Skeletal muscle tissue (tissue), 4 donors: Measurements from ENCODE around the gene RBM8A. TPM values are rescaled to one million over a fixed set of nuclear protein-coding genes. Genes with fewer than 3 reads are reported as not detected.

Source experiments
- H3K27ac ChIP-seq: one replicate; pipeline ENCODE4 v1.7.0; 2013; ENCODE audit warnings: mild to moderate bottlenecking, low read depth, low read length, inconsistent platforms
- H3K27me3 ChIP-seq, 3 donors: one replicate each; pipeline ENCODE4 v1.7.0; 2013; ENCODE audit warnings: low read length in 3 of 3; ENCODE audit not compliant: control insufficient read depth in 3 of 3, insufficient read depth in 3 of 3
- H3K36me3 ChIP-seq, 3 donors: one replicate each; pipeline ENCODE4 v1.7.0; 2013; ENCODE audit warnings: low read length in 3 of 3; ENCODE audit not compliant: control insufficient read depth in 3 of 3, insufficient read depth in 3 of 3
- H3K4me1 ChIP-seq, 3 donors: one replicate each; pipeline ENCODE4 v1.7.0; 2013; ENCODE audit warnings: low read length in 3 of 3, mild to moderate bottlenecking in 3 of 3; ENCODE audit not compliant: control insufficient read depth in 3 of 3, insufficient read depth in 3 of 3
- H3K4me3 ChIP-seq, 3 donors: one replicate each; pipeline ENCODE4 v1.7.0; 2013; ENCODE audit warnings: low read length in 3 of 3
- H3K9ac ChIP-seq, 3 donors: one replicate each; pipeline ENCODE4 v1.7.0; 2013; ENCODE audit warnings: low read length in 3 of 3, mild to moderate bottlenecking in 3 of 3, moderate library complexity in 2 of 3, low read depth in 1 of 3
- H3K9me3 ChIP-seq, 3 donors: one replicate each; pipeline ENCODE4 v1.7.0; 2013; ENCODE audit warnings: low read length in 3 of 3; ENCODE audit not compliant: control insufficient read depth in 3 of 3
- total RNA-seq: library from RNA; depleted of rRNA; stranded (reverse); fragments of >200 nt; gene quantifications from one replicate; pipeline ENCODE4 v1.2.3, GENCODE V29; 2014
- donor health status: Osteomylitis.

RBM8A gene
- total RNA-seq, 1 donor from 2014 or later, result 36.5 TPM

DNA sequence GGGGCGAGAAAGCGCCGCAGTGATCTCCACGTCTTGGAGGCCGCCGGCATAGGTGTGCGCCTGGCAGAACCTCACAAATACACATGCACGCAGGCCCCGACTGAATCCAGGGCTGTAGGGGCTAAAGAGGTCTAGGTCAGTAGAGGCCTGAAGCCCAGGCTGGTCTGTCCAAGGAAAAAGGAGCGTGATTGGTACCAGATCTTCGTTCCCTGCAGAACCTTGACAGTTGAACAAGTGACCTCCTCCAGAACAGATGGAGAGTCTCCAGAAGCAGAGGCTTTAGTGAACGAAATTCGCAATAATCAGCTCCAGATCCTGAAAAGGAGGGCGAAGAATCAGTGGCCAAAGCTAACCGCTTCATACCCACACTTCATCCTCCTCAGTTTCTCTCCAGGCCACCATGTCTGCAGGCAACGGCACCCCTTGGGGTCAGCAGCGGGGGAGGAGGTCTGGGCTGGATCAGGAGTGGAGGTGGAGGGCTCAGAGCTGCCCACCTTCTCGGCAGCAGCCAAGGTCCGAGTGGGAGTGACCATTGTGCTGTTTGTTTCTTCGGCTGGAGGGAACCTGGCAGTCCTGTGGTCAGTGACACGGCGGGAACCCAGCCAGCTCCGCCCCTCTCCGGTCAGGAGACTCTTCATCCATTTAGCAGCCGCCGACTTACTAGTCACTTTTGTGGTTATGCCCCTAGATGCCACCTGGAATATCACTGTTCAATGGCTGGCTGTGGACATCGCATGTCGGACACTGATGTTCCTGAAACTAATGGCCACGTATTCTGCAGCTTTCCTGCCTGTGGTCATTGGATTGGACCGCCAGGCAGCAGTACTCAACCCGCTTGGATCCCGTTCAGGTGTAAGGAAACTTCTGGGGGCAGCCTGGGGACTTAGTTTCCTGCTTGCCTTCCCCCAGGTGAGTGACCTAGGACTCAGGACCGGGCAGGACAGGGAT, 8.0 kb downstream of the RBM8A start:
- peak overlapping the region; percentile 90 to 97 (median 96) for H3K9ac ChIP-seq
- H3K36me3 ChIP-seq, result peaks cover 12 to 23% (median 19%) of the 10 kb centered on the region in 3 donors
- peak overlapping the region; percentile 98 to 99 (median 99) for H3K4me3 ChIP-seq
- no peaks in the 10 kb centered on the region for H3K9me3 ChIP-seq
- no peaks in the 10 kb centered on the region for H3K27me3 ChIP-seq
- H3K4me1 ChIP-seq, result peaks cover 26 to 28% (median 27%) of the 10 kb centered on the region in 3 donors
- H3K27ac ChIP-seq, result peak overlapping the region; percentile 92

- peak within 1 kb of the TSS; percentile 92 for H3K27ac ChIP-seq
- no peaks in the 10 kb centered on the region for H3K27me3 ChIP-seq
- H3K4me1 ChIP-seq, result peaks cover 26 to 28% (median 27%) of the 10 kb centered on the region in 3 donors
- peak within 1 kb of the TSS; percentile 90 to 97 (median 96) for H3K9ac ChIP-seq
- H3K4me3 ChIP-seq, result peak within 1 kb of the TSS; percentile 98 to 99 (median 99)
- H3K36me3 ChIP-seq, result peaks cover 11 to 19% (median 15%) of the 10 kb centered on the region in 3 donors
- H3K9me3 ChIP-seq, result no peaks in the 10 kb centered on the region
Observed at GRCh38 chr1:145918144-145918991, 8.9 kb downstream of the RBM8A start, which contains the start of gene PEX11B. Gene PEX11B (minus strand): TSS chr1:145918717. CDS start chr1:145918688, 29 bp downstream.

GRCh38 chr1:145917595-145917994, 9.7 kb downstream of the RBM8A start:
- H3K9ac ChIP-seq, result peak overlapping the region; percentile 90 to 97 (median 96)
- peaks cover 11 to 19% (median 13%) of the 10 kb centered on the region in 3 donors for H3K36me3 ChIP-seq
- H3K4me1 ChIP-seq, result peaks cover 26 to 28% (median 27%) of the 10 kb centered on the region in 3 donors
- no peaks in the 10 kb centered on the region for H3K27me3 ChIP-seq
- no peaks in the 10 kb centered on the region for H3K9me3 ChIP-seq
- H3K27ac ChIP-seq, result peak overlapping the region; percentile 92
- H3K4me3 ChIP-seq, result peak overlapping the region; percentile 98 to 99 (median 99)

DNA sequence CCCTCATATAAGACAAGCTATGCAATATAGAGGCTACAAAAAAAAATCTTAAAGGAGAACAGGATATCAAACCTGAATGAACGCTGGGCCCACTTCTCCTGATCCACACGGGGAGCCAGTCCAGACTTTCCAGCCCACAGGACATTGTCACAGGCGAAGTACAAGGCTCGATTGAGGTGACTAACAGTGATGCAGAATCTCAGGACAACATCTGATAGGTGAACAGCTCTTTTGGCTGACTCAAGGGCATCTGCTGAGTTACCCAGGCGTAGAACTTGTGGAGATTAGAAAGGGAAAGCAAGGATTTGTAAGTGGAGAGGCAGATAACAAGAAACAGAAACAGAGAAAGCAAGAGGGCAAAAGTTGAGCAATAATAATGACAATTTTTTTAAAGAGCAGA, 10.5 kb downstream of the RBM8A start:
- H3K4me1 ChIP-seq, result peaks cover 26 to 28% (median 27%) of the 10 kb centered on the region in 3 donors
- no peak overlapping the region for H3K27ac ChIP-seq
- peaks cover 16 to 27% (median 21%) of the 10 kb centered on the region in 3 donors for H3K36me3 ChIP-seq
- no peaks in the 10 kb centered on the region for H3K9me3 ChIP-seq
- no peak overlapping the region for H3K4me3 ChIP-seq
- peak overlapping the region in 1 of 3 donors; percentile 28 for H3K9ac ChIP-seq
- H3K27me3 ChIP-seq, result no peaks in the 10 kb centered on the region

GRCh38 chr1:145912128-145912641, 15.1 kb downstream of the RBM8A start:
- no peak overlapping the region for H3K9ac ChIP-seq
- H3K36me3 ChIP-seq, result peaks cover 22 to 38% (median 33%) of the 10 kb centered on the region in 3 donors
- H3K27me3 ChIP-seq, result no peaks in the 10 kb centered on the region
- no peaks in the 10 kb centered on the region for H3K9me3 ChIP-seq
- H3K27ac ChIP-seq, result no peak overlapping the region
- no peak overlapping the region for H3K4me3 ChIP-seq
- peaks cover 4 to 11% (median 5%) of the 10 kb centered on the region in 3 donors for H3K4me1 ChIP-seq

GRCh38 chr1:145908653-145909052, 18.6 kb downstream of the RBM8A start:
- H3K36me3 ChIP-seq, result peaks cover 14 to 19% (median 19%) of the 10 kb centered on the region in 3 donors
- H3K4me3 ChIP-seq, result no peak overlapping the region
- no peak overlapping the region for H3K27ac ChIP-seq
- H3K4me1 ChIP-seq, result peaks cover 0 to 8% (median 5%) of the 10 kb centered on the region in 3 donors
- peak overlapping the region in 1 of 3 donors; percentile 19 for H3K9ac ChIP-seq
- H3K9me3 ChIP-seq, result no peaks in the 10 kb centered on the region
- H3K27me3 ChIP-seq, result no peaks in the 10 kb centered on the region

DNA sequence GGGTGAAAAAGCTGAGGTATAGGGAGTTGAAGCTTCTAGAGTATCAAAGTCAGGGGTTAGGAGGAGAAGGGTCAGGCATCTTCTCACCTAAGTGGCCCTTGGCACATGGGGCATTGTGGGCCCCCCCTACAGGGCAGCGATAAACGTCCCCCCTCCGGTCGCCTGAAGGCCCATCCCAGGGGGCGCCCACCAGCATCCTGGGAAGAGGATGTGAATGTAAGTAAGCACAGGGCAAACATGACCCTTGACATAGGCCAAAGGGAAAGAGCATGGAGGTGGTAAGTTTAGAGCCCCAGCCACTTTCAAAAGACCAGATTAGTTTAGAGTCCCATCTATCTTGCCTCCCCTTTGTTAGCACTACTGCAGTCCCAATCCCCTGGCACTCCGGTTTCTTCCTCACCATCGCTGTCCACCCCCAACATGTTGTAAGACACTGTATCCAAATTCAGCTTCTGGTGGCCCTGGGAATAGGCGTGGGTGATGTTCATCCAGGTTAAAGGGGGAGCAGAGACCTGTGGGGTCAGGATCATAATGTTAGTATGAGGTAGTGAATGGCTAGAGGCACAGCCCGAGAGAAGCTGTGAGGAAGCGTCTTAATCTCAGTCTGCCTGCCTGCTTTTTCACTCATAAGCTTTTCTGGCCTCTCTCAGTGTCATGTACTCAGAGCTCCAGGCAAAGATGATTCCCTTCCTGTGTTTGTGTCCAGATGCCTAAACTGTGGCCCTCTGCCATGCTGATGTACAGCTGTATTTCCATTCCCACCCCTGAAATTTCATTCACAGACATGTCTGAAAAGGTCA, 20.1 kb downstream of the RBM8A start:
- Histone ChIP-seq H3K4me1 (peaks cover 0 to 8% (median 5%) of the 10 kb centered on the region in 3 donors), H3K4me3 (no peak overlapping the region), H3K27me3 (no peaks in the 10 kb centered on the region), H3K27ac (no peak overlapping the region), H3K36me3 (peaks cover 12 to 16% (median 15%) of the 10 kb centered on the region in 3 donors), H3K9ac (no peak overlapping the region), H3K9me3 (no peaks in the 10 kb centered on the region)

GRCh38 chr1:145901312-145902021, 25.8 kb downstream of the RBM8A start:
- no peaks in the 10 kb centered on the region for H3K4me1 ChIP-seq
- peaks cover 0 to 4% (median 0%) of the 10 kb centered on the region in 3 donors for H3K36me3 ChIP-seq
- H3K27me3 ChIP-seq, result no peaks in the 10 kb centered on the region
- H3K4me3 ChIP-seq, result no peak overlapping the region
- no peak overlapping the region for H3K27ac ChIP-seq
- no peak overlapping the region for H3K9ac ChIP-seq
- H3K9me3 ChIP-seq, result no peaks in the 10 kb centered on the region
